Measurements from ENCODE around the gene RINL.

Gene RINL, protein sequence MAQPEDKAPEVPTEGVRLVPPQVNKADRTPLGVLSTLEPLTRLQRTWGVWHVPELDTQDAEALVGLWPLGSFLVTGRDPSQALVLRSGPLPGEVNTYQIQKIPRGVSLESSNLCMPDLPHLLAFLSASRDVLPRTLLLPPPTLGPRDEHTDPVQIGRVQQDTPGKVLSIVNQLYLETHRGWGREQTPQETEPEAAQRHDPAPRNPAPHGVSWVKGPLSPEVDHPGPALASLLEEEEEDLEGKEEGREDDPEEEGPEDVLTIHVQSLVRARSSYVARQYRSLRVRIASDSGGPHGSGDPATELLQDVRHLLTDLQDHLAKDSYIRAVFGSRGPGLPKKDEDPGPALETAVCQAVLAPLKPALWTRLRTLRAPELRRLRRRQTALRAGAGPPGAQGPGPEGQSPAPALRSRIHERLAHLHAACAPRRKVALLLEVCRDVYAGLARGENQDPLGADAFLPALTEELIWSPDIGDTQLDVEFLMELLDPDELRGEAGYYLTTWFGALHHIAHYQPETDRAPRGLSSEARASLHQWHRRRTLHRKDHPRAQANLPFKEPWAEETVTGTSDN

DNA sequence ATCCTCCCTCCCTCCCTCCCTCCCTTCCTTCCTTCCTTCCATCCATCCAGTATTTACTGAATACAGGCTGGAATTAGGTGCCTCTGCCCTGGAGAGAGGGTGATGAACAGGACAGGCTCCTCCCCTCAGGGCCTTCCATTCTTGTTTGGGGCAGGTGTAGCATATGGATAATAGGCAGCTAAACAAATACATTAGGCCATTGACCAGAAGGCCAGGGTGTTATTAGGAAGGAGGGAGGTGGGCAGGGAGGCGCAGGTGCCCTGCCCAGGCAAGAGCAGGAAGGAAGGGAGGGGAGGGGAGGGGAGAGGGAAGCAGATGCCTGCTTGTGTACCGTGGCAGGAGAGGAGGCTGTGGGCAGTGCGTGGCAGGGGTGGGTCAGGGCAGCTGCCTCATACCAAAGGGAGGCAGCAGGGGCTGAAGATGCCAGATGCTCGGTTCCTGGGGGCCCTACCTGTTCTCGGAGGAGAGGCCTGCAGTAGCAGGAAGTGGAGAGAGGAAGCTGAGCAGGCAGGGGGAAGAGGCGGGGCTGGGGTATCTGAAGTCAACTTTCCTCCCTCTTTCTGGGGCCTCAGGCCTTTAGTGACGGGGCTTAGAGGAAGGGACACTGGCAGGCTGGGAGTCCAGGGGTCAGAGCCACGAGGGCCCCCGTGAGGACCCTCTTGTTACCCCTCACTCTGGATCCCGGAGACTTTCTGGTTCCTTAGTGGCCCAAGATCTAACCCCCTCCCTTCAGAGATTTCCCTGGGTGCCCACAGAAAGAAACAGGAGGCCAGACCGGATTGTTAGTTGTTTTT lies at the start of gene RINL:
RINL (minus strand) TSS at position 495 of the 794 bp plus-strand sequence. CDS start 1,533 bp downstream, outside the sequence.
- DNase-seq, result no peak

DNA sequence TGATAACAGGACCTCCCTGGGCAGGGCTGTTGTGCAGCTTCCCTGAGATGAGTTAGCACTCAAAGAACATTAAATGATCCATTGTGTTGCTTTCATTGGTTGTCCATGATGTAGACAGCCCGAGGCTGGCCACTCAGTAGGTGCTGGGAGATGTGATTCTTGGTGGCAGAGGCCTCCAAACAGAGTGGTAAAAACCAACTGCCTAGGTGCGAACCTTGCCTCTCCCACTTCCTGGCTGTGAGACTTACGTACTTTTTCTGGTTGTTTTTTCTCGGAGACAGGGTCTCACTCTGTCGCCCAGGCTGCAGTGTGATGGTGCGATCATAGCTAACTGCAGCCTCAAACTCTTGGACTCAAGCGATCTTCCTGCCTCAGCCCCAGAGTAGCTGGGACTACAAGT lies 46.3 kb upstream of the RINL start:
- DNase-seq, result no peak

DNA sequence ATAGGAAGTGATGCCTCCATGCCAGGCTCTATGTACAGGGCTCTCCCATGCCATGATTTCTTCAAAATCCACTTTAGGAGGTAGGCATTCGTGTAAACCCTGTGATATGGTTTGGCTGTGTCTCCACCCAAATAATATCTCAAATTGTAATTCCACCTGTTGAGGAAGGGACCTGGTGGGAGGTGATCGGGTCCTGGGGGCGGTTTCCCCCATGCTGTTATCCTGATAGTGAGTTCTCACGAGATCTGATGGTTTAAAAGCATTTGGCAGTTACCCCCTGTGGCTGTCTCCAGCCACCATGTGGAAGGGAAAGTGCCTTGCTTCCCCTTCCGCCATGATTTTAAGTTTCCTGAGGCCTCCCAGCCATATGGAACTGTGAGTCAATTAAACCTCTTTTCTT lies 44.4 kb upstream of the RINL start:
- DNase-seq, result no peak

DNA sequence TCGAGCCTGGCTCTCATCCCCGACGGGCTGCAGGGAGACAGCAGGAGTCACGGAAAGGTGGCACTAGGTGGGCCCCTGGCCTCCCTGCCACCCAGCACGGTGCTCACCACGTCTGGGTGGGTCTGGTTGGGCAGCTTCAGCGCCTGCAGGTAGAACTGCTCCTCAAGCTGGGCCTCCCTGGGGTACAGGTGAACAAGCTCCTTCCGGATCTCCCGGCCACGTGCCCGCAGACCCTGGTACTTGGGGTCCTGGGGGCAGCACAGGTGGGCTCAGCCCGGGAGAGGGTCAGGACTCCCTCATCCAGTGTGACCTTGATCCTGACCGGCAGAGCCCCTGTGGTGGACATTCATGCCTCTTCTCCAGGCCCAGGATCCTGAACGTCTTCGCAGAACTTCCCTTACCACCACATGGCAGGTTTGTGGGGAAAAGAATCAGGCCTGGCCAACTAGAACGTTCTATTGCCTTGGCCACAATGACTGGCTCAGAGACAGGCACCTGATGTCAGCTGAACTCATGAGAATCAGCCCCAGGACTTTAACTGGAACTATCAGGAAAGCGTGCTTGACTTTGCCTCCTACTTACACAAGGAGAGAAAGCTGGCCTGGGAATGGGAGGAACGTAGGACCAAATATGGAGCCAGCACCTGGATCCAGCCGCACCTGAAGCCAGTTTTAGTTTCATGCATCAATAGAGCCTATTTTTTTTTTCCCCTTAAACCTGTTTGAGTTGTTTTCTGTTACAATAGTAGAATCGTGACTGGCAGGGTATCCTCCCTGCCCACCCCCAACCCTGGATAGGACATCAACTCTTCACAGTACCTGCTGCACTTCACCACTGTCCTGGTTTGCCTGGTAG lies 43.6 kb upstream of the RINL start:
- DNase-seq, result no peak

DNA sequence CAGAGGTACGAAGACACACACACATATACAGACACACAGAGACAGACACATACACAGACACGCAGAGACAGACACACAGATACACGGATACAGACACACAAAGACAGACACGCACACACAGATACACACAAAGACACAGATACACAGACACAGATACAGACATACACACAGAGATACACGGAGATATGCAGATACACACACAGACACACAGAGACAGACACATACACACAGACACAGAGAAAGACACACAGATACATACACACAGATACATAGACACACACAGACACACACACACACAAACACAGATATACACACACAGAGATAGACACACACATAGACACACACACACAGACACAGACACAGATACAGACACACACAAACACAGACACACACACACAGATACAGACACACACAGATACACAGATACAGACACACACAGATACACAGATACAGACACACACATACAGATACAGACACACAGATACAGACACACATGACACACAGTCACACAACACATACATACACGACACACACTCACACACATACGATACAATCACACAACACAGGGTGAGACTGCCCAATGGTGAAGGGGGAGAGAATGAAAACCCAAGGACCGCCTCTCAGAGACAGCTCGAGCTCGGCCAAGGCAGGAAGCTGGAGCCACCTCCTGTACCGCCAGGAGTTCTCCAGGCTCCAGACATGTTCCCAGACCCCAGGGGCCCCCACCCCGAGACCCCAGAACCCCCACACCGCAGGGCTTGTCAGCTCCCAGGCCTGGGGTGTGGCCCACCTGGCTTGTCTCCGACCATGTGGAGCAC lies 42.7 kb upstream of the RINL start:
- DNase-seq, result no peak

DNA sequence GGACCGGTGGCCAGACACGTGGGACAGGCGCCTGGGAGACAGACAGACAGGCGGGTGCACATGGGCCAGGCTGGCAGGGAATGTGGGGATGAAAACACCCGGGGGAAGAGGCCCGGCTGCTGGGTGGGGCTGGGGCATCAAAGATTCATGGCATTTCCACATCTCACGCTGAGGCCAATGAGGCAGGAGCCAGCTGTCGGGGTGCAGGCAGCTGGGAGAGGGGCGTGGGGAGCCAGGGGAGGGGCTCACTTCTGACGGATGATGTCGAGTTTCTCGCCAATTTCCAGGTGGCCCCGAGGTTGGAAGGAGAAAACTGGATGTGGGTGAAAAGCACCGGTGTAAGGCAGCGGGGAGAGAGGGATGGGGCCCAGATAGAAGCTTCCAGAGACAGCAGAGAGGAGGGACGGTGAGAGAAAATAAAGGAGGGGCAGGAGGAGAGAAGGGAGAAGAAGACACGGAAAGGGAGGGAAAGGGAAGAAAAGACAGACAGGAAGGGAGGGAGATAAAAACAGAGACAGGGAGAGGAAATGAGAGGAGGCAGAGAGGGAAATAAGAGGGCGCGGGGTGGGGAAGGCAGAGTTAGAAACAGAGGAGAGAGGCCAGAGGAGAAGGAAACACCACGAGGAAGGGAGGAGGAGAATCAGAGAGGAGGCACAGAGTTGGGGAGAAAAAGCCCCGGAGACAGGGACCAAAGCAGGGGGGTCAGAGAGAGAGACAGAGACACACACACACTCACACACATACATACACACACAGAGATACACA lies 41.9 kb upstream of the RINL start:
- DNase-seq, result no peak

DNA sequence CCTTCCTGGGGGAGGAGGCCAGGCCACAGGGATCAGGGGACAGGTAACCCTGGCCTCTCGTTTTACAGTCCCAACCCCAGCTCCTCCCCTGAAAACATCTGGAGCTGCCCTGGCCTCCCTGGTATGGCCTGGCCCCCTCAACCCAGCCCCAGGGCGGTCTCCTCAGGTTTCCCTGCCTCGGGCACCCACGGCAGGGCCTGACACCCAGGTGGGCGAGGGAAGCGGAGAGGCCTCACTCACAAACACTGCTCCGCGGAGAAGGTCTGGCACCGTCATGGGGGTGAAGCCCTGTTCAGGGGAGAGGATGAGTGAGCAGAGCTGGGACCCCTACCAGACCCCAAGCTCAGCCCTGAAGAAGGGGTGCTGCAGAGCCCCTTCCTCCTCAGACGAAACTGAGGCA lies 40.5 kb upstream of the RINL start:
- DNase-seq, result no peak

DNA sequence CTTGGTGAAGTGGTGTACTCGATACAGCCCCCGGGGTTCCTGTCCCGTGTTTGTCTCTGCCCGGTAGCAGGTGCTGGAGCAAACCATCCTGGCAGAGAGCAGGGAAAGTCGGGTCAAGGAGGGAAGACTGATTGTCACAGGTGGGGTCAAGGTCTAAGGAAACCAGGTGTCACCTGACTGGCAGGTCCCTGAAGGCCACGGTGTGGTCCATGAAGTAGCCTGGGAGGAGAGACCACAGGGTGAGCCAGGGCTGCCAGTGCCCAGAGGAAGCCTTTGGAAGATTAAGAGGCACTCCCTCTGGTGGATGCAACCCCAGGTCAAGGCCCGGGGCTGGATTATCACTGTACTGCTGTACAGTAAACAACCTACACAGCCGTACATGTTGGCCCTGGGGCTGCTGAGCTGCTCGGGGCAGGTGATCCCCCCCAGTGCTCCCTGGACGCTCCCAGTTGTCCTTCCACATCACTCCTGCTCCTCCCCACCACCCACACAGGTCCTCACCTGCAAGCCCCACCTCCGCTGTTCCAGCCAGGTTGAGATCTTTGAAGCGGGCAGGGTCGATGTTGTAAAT lies 39.9 kb upstream of the RINL start:
- DNase-seq, result no peak

DNA sequence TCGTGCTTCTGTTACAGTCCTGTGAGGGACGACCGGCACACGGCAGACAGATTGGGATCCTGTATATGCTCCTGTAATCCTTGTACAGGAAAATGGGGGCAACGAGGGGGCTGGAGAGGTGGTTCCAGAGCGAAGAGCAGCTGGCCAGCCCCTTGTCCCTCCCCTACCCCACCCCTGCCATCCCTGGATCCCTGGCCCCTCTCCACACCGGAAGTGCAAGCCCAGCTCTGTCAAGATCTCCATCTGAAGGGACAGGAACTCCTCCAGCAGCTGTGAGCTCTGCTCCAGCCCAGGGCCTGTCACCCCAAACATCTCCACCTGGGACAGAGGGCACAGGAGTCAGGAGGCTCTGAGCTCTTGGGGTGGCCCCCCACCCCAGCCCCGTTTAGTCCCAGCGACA lies 39.4 kb upstream of the RINL start:
- no peak for DNase-seq

DNA sequence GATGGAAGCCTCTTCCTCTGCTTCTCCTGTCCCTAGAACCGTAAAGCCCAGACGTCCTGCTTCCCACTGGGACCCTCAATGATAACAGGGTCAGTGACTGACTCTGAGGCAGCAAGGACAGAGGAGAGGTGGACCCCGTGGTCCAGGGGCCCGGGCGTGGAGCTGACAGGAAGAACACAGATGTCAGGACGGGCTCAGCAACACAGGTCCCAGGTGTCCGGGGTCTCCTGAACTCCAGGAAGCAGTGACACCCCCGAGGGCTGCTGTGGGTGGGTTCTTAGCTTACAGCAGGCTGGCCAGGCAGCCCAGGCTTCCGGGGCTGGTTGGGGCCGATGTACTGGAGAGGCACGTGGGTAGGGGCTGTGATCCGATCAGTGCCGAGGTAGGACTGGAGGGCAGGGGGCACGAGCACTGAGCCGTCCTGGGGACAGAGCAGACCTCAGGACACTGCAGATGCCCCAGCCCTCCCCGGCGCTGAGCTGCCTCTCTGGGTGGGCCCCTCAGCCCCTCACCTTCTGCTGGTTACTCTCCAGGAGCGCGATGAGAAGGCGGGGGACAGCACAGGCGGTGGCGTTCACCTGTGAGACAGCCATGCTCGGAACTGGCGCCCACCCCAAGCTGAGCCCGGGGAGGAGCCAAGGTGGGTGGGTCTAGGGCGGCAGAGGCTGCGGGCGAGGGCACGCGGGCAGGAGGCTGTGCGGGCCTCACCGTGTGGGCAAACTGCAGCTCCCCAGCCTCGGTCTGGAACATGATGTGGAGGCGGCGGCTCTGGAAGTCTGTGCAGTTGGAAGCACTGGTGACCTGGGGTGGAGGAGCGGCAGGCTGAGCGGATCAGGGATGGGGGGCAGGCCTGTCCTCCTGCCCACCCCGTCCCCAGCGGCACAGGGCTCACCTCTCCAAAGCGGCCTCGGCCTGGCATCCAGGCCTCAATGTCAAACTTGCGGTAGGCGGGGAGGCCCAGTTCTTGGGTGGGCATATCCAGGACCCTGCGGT lies 37.5 kb upstream of the RINL start:
- no peak for DNase-seq

DNA sequence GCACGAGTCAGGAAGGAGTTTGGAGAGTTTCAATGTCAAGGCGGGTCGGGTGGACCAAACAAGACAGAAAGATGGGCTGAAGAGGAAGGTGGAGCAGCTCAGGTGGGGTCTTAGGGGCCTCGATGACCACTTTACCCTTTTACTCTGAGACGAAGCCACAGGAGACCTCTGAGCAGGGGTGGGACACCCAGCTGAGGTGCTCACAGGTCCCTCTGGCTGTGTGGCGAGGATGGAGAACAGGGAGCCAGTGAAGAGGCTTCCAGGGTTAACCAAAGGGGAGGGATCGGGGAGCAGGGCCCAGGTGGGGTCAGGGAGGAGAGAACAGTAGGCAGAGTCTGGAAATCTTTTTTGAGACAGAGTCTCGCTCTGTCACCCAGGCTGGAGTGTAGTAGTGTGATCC lies 35.9 kb upstream of the RINL start:
- no peak for DNase-seq

DNA sequence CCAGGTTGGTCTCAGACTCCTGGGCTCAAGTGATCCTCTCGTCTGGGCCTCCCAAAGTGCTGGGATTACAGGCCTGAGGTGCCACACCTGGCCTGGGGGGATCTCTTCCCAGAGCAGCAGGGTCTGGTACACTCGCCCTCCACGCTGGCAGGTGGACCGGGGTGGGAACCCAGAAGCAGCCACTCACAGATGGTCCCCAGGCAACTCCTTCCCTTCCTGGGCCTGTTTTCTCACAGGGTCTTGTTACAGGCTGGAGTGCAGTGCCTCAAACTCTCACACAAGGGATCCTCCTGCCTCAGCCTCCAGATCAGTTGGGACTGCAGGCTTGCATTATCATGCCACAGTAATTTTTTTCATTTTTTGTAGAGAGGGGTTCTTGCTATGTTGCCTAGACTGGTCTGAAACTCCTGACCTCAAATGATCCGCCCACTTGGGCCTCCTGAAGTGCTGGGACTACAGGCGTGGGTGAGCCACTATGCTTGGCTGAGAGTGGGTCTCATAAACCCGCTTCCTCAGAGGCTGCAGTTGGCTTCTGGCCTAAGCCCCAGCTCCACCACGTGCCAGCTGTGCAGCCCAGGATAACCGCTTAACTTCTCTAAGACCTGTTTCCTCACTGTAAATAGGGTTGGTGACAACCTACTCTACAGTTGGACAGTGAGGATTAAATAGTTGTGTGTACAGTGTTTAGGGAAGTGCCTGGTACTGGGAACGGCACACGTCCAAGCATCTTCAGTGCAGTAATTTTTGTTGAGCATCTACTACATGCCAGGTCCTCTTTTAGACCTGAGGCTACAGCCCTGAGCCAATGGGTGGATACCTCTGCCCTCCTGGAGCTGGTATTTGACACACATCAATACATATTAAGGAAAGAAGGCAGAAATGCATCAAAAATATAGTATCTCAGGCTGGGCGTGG lies 34.8 kb upstream of the RINL start:
- DNase-seq, result no peak

DNA sequence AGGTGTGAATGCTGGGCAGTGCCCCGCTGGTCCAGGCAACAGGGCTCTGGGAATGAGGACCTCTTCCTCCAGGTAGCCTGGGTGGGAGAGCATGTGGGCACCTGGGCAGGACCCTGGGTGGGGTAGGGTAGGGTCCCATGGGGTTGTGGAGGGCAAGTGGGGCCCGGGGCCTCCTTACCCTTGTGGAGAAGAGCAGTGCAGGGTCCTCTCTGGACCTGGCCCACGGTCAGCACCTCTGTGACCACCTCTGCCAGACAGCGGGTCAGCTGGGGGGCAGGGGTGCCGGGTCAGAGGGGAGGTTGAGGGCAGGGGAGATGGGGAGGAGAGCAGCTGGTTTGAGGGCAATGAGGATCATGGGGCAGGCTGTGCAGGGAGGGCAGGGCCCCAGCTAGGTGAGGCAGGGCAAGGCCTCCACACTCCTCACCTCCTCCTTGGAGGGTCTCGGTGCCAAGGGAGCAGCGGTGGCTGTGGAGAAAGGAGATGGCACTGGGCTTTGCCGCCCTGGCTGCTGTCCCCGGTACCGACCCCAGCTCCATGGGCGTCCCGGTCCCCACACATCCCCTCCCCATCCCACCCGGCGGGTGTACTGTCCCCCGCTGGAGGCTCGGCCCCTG lies 33.4 kb upstream of the RINL start:
- no peak for DNase-seq

DNA sequence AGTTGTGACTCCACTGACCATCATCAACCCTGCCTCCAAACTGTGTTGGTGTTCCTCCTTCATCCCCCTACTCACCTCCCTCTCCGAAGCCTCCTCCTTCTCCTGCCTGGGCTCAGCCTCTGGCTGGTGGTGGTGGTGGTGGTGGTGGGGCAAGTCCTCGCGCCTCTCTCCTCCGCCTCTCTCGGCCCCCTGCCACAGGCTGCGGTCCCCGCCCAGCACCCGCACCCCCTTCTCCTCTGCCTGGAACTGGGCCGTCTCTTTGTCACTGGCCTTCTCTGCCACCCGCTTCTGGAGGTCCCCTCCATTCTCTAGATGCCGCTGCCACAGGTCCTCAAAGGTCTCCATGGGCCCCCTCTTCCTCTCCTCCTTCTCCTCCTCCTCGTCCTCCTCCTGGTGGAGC lies 32.4 kb upstream of the RINL start:
- no peak for DNase-seq

DNA sequence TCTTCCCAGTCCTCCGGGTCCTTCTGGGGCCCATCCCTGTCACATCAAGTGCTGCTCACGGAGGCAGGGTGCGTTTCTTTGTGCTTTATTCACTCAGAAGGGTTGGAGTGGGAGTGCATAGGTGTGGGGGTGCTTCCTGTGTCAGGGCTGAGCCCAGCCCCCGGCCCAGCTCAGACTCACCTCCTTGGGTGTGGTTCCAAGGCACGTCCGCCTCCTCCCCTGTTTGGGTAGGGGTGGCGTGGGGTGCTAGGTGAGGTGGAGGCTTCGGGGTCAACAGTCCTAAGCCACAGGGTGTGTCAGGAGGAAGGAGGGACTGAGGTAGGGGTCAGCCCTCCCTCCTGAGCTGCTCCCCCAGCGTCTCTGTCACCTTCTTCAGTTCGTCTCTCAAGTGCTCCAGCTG lies 30.8 kb upstream of the RINL start:
- no peak for DNase-seq

DNA sequence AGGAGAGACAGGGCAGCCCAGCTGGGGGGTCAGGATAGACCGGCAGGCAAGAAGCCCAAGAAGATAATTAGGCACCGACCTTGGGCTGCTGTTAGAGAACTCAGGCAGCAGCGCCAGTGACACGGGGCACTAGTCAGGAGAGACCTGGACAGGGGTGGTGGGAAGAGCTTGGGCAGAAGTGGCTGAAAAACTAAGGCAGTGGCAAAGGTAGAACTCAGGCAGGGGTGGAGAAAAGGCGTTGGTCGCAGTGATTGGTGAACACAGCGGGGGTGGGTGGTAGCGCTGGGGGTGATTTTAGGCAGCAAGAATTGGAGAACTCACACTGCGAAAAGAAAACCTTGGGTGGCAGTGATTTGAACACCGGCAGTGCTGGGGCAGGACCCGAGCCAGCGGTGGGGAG lies 29.6 kb upstream of the RINL start:
- DNase-seq, result no peak

DNA sequence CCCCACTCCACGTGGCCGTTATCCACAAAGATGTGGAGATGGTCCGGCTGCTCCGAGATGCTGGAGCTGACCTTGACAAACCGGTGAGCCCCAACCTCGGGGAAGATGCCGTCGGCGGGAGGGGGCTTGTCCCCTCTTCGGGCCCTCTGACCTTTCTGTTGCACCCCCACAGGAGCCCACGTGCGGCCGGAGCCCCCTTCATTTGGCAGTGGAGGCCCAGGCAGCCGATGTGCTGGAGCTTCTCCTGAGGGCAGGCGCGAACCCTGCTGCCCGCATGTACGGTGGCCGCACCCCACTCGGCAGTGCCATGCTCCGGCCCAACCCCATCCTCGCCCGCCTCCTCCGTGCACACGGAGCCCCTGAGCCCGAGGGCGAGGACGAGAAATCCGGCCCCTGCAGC lies 29.2 kb upstream of the RINL start:
- DNase-seq, result no peak

DNA sequence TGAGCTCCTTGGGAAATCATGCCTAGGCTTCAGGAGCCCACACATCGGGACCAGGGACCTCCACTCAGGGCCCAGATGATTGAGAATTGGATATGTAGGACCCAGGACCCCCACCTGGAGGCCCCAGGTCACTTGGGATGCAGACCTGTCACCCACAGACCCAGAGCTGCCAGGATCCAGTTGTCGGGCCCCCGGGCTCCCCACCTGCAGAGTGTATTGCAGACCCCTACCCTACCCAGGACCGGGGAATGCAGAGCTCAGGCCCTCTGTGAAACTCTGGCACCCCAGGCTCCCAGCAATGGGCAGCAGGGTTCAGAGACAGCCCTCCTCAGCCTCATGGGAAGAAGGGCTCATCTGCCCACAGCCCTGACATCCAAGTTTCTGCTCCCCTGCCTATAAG lies 27.5 kb upstream of the RINL start:
- DNase-seq, result no peak
